GM18868 (cell line): ENCODE results near the gene VPS41.
"Not testable (repeated sequence)": the region's sequence is repeated elsewhere in the genome, so short reads cannot be mapped to it uniquely, and the experiment has no call there.

Source experiments
- ATAC-seq: cut with Tn5 transposase; IDR thresholded peaks from one replicate; pipeline ENCODE4 v1.9.1; 2021; ENCODE audit warnings: mild to moderate bottlenecking, moderate library complexity; ENCODE audit not compliant: unreplicated experiment

Gene VPS41

DNA sequence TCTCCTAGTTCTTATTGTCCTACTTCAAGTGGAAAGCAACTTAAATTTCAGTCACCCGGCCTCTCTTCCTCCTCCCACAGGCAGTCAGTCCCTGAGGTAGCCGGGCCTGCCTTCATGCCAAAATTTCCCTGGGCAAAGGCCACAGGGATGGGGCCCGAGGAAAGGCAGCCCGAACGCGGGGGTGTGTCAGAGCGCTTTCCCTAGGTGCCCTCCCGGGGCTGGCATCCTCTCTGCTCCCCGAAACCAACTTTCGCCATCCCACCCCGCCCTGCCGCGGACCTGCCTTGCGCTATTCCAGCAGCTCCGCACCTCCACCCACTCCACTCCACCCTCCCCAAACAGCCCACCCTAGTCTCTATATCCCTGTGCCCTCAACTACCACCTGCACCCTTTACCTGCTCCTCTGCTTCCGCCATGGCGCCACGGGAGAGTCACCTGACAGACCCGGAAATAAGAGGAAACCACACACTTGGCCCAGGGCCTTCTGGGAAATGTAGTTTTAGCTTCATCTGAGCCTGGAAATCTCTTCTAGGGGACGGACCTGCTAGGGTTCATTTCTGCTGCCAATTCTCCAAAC lies at the start of gene VPS41:
VPS41 (minus strand) TSS at position 433 of the 577 bp plus-strand sequence; CDS start at position 416, 17 bp downstream.
- ATAC-seq = peak; percentile 95

GRCh38 chr7:38955892-38956291 lies 46.9 kb upstream of the VPS41 start:
- ATAC-seq = no peak

GRCh38 chr7:38953971-38954370 lies 45.0 kb upstream of the VPS41 start:
- no peak for ATAC-seq

DNA sequence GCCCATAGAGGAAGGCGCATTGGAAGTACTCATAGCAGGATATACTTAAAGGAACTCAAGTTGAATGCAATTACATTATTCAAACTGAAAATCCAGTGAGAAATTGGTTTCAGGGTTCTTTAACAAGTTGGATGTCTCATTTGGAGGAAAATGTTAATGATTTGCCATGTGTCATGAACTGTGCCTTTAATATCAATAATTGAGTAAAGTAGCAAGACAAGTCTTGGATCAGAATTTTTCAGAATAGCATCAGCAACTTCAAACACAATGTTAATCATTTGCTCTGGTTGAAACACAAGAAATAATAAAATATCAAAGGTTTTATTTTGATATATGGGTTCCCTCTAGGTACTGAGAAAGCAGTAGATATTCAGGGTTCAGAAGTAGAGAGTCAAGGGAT lies 44.2 kb upstream of the VPS41 start:
- no peak for ATAC-seq

DNA sequence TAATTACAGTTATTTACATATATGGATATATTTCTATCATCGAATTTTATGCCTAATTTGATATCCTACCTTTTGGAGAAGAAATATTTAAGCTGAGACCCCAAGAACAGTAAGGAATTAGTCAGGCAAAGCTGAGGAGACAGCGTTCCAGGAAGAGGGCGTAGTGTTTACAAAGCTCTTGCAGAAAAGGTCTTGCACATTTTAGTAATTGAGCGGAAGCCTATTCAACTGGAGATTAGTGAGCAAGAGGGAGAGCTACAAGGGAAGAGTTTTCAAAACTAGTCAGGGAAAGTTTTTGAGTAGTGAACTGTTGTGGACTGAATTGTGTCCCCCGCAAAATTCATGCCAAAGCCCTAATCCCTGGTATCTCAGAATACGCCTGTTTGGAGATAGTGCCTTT lies 42.2 kb upstream of the VPS41 start:
- no peak for ATAC-seq

- ATAC-seq = no peak
These were observed 41.3 kb upstream of the VPS41 start for GRCh38 chr7:38950309-38950708.

DNA sequence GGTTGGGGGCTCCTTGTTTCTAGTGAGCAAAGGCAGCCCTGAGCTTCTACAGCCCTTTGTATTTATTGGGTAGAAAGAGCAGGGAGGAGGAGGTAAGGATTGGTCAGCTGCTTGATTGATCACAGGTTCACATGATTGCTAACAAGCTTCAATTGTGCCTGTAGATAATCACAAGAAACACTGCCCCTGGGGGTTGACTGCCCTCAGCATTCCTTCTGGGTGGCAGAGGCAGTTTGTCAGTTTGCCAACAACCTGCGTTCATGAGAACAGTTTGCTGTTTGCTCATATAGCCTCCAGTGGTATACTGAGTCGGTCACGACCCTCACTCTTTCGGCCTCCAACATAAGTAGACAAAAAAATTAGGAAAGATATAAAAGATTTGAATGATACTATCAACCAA lies 38.5 kb upstream of the VPS41 start:
- ATAC-seq = not testable (repeated sequence)

DNA sequence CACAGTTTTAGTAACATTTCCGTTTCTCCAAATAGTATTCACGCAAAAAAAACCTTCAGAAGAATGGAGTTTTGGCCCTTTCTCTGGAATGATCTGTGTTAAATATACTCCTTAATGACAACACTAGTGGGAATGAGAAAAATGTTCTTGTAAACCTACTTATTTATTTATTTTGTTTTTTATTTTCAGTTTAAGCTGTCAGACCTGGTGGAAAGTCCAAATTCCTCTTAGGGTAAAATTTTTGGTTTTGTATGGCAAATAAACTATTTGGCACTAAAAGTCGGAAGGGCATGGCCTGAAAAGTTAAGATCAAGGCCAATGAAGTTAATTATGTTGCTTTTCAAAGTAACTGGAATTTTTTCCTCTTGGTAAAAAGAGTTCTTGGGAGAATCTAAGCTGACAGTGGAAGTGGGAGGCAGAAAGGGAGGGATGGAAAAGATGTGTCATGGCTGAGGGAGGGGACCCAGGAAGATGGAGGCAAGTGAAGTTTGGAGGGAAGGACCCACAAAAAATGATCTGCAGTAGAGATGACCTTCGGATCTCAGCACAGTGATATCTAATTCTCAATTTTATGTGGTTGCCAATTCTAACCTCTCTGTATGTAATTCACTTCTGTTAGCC lies 33.5 kb upstream of the VPS41 start:
- ATAC-seq = no peak

DNA sequence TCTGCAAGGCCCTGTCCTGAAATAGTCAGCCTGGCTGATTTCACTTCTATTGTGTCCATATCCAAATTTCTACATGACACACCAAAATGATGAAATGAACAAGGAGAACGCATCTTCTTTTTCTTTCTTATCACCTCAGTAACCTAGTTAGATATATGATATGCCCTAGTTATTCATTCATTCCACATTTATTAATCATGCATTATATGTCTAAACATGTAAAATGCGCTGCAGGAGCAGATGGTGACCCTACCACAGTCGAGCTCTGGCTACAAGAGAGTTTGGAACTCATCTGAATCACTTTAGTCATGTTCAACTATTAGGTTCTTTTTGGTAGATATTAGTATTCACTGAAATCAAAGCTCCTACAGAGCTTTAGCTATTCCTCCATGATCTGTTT lies 31.8 kb upstream of the VPS41 start:
- ATAC-seq = no peak

GRCh38 chr7:38938589-38938988 lies 29.6 kb upstream of the VPS41 start:
- ATAC-seq = no peak

DNA sequence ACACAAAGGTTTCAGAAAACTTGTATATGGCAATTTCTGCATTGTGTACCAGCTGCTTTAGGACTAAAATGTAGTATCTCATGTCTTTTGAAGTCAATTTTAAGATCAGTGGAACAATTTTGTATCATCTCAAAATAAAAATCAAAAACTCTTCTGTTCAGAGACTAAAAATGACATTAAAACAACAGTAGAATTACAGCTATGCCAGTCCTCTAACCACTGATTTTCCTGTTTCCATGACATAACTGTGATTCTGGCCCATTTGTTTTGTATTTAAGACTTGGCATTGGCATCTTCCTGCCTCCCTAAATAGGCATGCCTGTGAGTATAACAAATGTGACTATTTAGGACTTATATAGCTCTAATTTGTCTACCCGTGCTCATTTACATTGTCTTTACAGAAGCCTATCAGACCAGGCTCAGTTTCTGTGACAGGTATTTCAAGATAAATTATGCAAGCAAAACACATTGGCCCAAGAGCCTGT lies 29.1 kb upstream of the VPS41 start:
- ATAC-seq = no peak

DNA sequence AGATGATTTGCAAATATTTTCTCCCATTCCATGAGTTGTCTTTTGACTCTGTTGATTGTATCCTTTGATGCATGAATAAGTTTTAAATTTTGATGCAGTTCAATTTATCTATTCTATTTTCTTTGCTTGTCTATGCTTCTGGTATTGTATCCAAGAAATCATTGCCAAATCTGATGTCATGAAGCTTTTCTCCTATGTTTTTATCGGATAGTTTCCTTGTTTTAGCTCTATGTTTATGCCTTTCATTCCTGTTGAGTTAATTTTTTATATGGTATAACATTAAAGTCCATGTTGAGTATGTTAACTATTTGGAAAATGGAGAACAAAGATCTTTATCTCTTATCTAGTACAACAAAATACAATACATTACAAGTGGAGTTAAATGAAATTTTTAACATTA lies 27.6 kb upstream of the VPS41 start:
- ATAC-seq = no peak

GRCh38 chr7:38934536-38934935 lies 25.5 kb upstream of the VPS41 start:
- no peak for ATAC-seq

DNA sequence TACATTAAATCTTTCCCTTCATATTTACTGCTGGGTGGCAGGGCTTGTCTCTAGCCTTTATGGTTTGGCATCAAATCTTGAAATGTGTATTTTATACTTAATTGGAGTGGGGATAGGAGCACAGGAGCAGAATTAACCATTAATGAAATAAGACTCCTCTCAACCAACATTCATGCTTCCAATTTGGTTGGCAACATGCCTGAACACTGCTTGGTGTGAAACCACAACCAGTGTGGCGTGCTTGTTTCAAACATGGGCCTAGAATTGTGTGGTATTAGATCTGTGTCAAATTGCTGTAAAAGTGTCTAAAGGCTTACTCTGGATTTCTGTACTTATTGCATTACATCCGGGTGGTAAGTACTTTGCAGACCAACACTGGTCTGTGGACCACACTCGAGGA lies 25.1 kb upstream of the VPS41 start:
- ATAC-seq = no peak

GRCh38 chr7:38932509-38933168 lies 23.6 kb upstream of the VPS41 start:
- peak; percentile 74 for ATAC-seq

DNA sequence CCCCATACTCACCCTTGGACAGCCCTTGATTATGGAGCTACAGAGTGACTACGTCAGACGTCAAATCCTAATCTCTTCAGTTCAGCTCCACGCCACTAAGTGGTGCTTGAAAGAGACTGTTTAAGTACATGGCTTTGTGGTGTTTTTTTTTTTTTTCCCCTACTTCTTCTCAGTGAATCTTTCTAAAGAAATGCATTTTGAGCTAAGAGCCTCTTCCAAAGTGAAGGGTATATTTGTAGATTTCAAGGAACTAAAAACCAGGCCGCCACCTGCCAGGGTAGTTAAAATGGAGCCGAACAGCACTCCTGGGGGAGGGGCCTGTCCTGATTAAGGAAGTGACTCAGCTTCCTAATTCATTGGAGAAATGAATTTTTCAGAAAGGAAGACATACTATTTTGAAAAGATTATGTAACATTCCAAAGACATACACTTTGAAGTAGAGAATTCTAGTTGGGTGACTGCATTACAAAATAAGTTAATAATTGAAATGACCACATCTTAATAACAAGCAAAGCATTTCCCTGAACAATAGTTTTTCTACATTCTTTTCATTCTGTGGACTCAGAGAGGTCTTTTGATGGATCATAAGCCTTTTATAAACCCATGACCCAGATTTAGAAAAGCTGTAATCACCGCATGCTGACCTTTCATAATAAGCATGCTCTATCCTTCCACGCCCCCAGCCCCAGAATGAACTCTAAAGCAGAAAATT lies 20.6 kb upstream of the VPS41 start:
- ATAC-seq = no peak

DNA sequence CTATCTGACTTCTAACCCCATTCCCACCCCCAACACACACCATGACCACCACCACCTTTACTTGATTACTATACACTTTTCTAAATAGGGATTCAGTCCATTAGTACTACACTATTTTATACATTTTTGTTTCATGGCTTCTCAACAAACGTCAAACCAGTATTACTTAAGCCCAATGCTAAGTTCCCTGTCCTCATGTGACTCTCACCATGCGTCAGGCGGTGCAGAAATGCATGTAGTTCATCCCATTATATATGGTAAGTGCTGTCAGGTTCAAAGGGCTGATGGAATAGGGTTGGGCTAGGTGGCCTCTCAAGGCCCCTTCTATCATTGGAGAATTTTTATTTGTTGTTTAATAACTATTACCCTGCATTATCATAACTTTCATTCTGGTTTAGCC lies 19.5 kb upstream of the VPS41 start:
- no peak for ATAC-seq

DNA sequence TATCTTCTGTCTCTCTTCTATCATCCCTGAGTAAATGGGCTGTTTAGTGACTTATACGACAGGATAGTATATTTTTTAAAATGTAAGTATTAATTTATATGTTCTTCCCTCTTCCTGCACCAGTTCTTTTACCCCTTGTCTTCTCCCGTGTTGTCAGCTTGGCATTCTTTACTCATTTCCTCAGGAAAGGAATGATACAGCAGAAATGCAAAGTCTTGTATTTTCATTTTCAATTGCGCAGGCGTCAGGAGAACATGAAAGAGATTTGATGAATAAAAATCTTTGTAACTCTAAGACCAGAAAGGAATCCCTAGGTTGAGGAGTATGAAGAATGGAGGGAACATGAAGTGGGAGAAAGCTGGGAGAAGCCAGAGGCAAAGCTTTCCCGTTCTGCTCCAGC lies 18.8 kb upstream of the VPS41 start:
- no peak for ATAC-seq

DNA sequence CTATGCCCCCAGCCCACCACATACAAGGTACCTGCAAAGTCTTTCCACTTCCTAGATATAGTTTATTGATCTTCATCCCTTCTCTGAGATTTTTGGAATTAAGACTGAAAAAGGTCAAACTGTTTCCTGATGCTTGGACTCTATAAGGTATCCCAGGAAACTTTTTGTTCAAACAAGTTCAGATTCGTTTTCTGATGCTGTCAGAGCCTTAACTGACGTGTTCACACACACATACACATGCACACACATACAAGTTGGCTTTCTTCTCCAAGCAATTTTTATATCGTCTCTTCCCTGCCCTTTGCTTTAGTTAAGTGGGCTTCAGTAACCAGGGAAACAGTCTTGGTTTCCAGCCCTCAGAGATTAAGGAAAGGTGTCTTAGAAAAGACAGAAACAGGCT lies 11.7 kb upstream of the VPS41 start:
- no peak for ATAC-seq

DNA sequence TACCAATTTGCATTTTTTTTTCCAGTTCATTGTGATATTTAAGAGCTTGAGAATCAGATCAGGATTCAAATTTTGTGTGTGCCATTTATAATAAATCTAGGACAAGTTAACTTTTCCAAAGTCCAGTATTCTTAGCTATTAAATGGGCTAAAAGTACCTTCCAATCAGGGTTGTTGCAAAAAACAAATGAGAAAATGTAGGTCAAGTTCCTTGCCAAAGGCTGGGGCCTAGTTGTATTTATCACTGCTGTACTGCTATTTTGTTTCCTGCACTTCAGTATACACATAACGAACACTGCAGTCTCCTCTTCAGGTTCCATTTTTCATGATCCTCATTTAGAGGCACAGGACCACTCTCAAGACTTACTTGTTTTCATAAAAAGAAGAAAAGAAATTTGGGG lies 7.4 kb upstream of the VPS41 start:
- no peak for ATAC-seq

DNA sequence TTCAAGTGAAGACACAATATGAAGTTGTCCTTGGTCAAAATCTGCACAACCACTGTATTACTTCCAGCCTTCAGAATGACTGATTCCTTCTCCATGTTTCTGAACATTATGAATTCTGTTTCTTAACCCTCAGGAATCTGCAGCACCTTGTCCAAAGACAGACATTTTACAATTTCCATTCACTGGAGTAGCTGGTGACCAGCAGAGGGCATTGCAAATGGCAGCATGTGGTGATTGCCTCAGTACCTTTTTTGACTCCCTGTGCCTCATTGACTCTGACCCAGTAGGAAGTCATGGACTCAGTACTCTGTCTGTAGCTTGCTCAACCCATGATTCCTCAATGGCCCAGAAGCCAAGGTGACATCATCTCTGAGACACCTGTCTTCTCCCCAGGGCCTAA lies 879 bp upstream of the VPS41 start:
- no peak for ATAC-seq

DNA sequence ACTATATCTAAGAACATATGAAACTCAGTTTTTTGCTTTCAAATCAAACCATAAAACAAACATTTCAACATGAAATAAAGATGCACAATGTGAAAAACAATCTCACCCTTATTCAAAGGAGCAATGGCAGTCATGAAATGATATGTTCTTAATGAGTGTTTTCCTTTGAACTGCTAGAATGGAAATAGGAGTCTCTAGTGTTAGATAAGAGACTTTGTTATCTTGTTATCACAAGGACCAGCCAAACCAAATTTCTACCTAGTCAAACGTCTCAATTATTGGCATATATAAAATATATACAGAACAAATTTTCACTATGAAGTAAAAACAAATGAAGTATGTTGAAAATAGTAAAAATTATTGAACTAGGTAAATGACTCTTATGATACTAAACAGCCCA lies 1.2 kb downstream of the VPS41 start:
- ATAC-seq = no peak
